Activated naive CD4-positive, alpha-beta T cell treated with anti-CD3 and anti-CD28 coated beads, Interleukin-2, amount 50 U/mL, for 72 hours (primary cell): ENCODE data around the gene ARRB1. TPM values are rescaled to one million over a fixed set of nuclear protein-coding genes. Genes with fewer than 3 reads are reported as not detected.
"Not testable (repeated sequence)": the region's sequence is repeated elsewhere in the genome, so short reads cannot be mapped to it uniquely, and the experiment has no call there.

ENCODE experiments used
- ATAC-seq, 2 donors: fragments of 150-1000 bp; cut with Tn5 transposase; 2 replicates each; pipeline ENCODE4 v1.10.0; 2021; ENCODE audit warnings: mild to moderate bottlenecking in 2 of 2, moderate library complexity in 2 of 2
- DNase-seq, 2 donors: peaks; one replicate each; pipeline ENCODE4 v3.0.0; 2021 to 2022; ENCODE audit warnings: low spot score in 2 of 2
- H3K27ac Mint-ChIP-seq, 2 donors: one replicate each; pipeline ENCODE4 v1.8.0; 2022; ENCODE audit warnings: mild to moderate bottlenecking in 2 of 2, mixed read lengths in 2 of 2
- H3K36me3 Mint-ChIP-seq, 2 donors: one replicate each; pipeline ENCODE4 v1.8.0; 2022; ENCODE audit warnings: mixed read lengths in 2 of 2
- H3K9me3 Mint-ChIP-seq, 2 donors: one replicate each; pipeline ENCODE4 v1.8.0; 2022; ENCODE audit warnings: mixed read lengths in 2 of 2
- total RNA-seq, 2 donors: library from RNA; stranded (reverse); gene quantifications; one replicate each; pipeline ENCODE4 v1.2.3, GENCODE V29; 2022

The ARRB1 gene
- total RNA-seq, 2 donors from 2014 or later, result 11.5 to 28.9 TPM

DNA sequence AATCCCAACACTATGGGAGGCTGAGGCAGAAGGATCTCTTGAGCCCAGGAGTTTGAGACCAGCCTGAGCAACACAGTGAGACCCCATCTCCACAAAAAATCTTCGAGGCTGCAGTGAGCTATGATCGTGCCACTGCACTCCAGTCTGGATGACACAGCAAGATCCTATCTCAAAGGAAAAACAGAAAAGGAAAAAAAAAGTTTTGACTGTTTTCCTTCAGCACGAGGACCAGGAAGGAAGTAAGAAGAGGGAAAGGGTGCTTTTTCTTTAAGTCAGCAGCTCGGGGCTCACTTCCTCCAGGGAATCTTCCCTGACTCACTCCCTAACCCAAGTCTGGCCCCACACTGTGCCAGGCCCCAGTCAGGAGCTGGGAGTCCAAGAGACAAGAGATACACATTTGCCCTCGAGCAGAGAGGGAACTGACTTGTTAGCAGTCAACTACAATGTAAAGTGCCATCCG, 14.2 kb downstream of the ARRB1 start:
- Mint-ChIP-seq H3K27ac (peak overlapping the region; percentile 78 to 89), H3K9me3 (no peaks in the 10 kb centered on the region), H3K36me3 (peaks cover 0 to 13% of the 10 kb centered on the region in 2 donors)
- DNase-seq (no peak), ATAC-seq (no peak)

DNA sequence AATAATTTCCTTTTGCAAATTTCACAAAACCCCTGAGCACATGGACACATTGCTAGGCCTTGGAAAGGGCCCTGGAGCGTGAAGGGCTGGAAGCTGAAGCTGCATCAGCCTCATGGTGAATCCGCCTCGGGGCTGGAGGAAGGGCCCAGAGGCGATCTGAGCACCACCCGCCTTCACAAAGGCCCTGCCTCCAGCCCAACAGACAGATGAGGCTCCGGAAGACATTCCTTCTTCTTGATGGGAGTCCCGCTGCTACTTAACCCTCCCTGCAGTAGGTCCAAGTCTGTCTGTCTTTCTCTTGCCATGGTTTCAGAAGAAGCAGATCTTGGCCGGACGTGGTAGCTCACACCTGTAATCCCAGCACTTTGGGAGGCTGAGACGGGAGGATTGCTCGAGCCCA, 16.5 kb downstream of the ARRB1 start:
- H3K9me3 Mint-ChIP-seq, result peaks cover 0 to 8% of the 10 kb centered on the region in 2 donors
- no peak overlapping the region for H3K27ac Mint-ChIP-seq
- ATAC-seq, result no peak
- peaks cover 0 to 23% of the 10 kb centered on the region in 2 donors for H3K36me3 Mint-ChIP-seq
- DNase-seq, result no peak

DNA sequence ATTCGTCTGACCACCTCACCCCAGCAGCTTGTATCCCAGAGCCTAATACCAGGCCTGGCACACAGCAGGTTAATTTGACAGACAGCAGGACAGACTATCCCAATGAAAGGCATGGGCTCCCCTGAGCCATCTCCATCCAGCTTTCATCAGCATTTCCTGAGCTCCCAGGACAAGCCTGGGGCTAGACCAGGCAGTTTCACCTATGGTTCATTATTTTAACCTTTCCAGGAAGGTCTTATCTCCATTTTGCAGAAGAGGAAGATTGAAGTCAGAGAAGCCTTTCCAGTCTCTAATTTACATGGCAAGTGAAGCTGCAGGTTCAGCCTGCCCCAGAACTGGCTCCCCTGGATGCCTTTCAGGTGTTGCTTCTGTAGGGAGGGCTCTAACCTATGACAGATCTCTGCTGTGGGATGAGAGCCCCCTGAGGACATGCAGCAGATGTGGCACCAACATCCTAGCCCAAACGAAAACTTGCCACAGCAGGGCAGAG, 17.0 kb downstream of the ARRB1 start:
- Mint-ChIP-seq H3K27ac (peak overlapping the region in 1 of 2 donors; percentile 24), H3K9me3 (peaks cover 0 to 8% of the 10 kb centered on the region in 2 donors), H3K36me3 (peaks cover 0 to 23% of the 10 kb centered on the region in 2 donors)
- no peak for DNase-seq
- ATAC-seq, result no peak

DNA sequence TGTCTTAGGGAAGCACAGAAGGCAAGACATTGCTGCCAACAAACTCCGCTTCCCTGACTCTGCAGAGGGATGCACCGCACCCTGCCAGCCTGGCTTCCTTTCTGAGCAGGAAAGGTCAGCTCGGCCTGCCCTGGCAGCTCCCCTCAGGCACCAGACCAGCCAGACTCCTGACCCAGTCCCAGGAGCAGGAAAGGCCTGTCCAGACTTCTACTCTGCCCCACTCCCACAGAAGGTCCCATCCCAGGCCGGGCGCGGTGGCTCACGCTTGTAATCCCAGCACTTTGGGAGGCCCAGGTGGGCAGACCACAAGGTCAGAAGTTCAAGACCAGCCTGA, 17.7 kb downstream of the ARRB1 start:
- no peak for ATAC-seq

DNA sequence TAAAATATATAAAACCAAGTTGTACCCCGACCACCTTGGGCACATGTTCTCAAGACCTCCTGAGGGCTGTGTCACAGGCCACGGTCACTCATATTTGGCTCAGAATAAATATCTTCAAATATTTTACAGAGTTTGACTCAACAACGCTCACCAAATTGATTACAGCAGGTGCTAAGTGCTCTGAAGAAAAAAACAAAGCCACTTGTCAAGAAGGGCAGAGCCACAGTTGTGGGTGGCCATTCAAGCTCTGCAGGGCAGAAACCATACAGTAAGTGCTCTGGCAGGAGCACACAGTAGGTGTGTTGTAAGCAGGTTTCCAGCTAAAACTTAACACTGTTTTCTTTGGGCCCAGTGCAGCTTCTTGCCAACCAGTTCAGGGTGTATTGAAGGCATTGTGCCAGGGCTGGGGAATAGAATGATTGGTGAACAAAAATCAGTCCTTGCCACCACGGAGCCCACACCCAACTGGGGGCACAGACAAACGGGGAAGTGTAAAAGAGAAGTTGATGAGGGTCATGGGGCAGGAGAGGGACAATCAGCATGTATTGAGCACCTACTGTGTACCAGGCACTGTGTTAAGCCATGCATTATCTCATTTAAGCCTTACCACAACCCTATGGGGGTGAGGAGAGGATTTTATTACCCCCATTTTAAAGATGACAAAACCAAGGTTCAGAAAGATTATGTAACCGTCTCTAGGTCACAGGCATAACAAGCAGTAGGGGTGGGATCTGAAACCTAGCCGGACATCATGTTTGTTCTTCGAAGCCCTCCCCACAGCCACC, 18.2 kb downstream of the ARRB1 start:
- H3K27ac Mint-ChIP-seq, result peak overlapping the region in 1 of 2 donors; percentile 6
- no peak for DNase-seq
- H3K36me3 Mint-ChIP-seq, result peaks cover 0 to 23% of the 10 kb centered on the region in 2 donors
- H3K9me3 Mint-ChIP-seq, result peaks cover 0 to 8% of the 10 kb centered on the region in 2 donors
- no peak for ATAC-seq

More for the DNA sequence above, 17.7 kb downstream of the ARRB1 start:
- no peak for DNase-seq
- Mint-ChIP-seq H3K27ac (peak overlapping the region in 1 of 2 donors; percentile 24), H3K9me3 (peaks cover 0 to 8% of the 10 kb centered on the region in 2 donors), H3K36me3 (peaks cover 0 to 23% of the 10 kb centered on the region in 2 donors)

DNA sequence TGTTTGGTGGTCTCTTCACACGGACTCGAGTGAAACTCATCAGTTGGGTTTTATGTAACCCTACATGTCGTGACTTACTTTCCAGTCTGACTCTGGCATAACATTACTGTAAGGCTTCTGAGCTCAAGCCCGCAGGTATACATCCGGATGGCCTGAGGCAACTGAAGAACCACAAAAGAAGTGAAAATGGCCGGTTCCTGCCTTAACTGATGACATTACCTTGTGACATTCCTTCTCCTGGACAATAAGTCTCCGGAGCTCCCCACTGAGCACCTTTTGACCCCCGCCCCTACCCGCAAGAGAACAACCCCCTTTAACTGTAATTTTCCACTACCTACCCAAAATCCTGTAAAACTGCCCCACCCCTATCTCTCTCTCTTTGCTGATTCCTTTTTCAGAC, 19.7 kb downstream of the ARRB1 start:
- not testable (repeated sequence) for DNase-seq, ATAC-seq, H3K9me3 Mint-ChIP-seq
- H3K27ac Mint-ChIP-seq, result peak overlapping the region in 1 of 2 donors; percentile 6
- H3K36me3 Mint-ChIP-seq, result peaks cover 0 to 19% of the 10 kb centered on the region in 2 donors

DNA sequence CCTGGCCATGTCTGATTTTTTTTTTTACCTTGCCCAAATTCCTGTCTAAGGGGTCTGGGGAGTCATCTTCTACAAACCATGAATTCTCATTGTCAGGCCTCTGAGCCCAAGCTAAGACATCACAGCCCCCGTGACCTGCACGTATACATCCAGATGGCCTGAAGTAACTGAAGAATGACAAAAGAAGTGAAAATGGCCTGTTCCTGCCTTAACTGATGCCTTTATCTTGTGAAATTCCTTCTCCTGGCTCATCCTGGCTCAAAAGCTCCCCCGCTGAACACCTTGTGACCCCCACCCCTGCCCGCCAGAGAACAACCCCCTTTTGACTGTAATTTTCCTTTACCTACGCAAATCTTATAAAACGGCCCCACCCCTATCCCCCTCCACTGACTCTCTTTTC, 20.2 kb downstream of the ARRB1 start:
- not testable (repeated sequence) for H3K9me3 Mint-ChIP-seq
- H3K36me3 Mint-ChIP-seq, result peaks cover 0 to 15% of the 10 kb centered on the region in 2 donors

DNA sequence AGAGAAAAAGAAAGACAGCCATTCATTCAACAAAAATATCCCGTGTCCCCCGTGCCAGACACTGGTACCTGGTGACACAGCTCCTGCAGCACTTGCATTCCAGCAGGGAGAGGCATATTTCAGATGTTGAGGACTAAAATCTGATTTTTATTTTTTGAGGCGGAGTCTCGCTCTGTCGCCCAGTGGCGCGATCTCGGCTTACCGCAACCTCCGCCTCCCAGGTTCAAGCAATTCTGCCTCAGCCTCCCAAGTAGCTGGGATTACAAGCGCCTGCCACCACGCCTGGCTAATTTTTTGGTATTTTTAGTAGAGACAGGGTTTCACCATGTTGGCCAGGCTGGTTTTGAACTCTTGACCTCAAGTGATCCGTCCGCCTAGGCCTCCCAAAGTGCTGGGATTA, 20.6 kb downstream of the ARRB1 start:
- H3K36me3 Mint-ChIP-seq, result peaks cover 0 to 15% of the 10 kb centered on the region in 2 donors
- not testable (repeated sequence) for H3K9me3 Mint-ChIP-seq, DNase-seq, H3K27ac Mint-ChIP-seq, ATAC-seq

More for the DNA sequence above, 20.2 kb downstream of the ARRB1 start:
- peak overlapping the region in 1 of 2 donors; percentile 6 for H3K27ac Mint-ChIP-seq
- not testable (repeated sequence) for ATAC-seq, DNase-seq

DNA sequence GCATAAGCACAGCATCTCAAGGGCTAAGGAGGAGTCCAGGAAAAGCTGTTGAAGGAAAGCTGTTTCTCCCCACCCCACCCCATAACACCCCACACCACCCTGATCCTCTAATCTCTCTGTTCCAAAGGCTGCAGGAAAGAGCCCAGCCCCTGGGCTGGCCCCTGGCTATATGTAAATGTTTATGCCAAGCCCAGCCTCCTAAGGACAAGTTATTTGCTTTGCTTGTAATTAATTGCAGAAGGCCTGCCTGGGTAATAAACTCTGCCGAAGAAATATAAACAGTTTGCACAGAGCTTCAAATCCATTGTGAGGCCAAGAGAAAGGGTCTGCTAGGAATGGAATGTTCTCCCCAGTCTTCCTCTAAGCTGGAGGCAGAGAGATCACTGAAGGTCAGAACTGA, 21.2 kb downstream of the ARRB1 start:
- ATAC-seq (no peak), DNase-seq (no peak)
- peaks cover 0 to 15% of the 10 kb centered on the region in 2 donors for H3K36me3 Mint-ChIP-seq
- H3K27ac Mint-ChIP-seq, result peak overlapping the region in 1 of 2 donors; percentile 89
- peaks cover 0 to 8% of the 10 kb centered on the region in 2 donors for H3K9me3 Mint-ChIP-seq

DNA sequence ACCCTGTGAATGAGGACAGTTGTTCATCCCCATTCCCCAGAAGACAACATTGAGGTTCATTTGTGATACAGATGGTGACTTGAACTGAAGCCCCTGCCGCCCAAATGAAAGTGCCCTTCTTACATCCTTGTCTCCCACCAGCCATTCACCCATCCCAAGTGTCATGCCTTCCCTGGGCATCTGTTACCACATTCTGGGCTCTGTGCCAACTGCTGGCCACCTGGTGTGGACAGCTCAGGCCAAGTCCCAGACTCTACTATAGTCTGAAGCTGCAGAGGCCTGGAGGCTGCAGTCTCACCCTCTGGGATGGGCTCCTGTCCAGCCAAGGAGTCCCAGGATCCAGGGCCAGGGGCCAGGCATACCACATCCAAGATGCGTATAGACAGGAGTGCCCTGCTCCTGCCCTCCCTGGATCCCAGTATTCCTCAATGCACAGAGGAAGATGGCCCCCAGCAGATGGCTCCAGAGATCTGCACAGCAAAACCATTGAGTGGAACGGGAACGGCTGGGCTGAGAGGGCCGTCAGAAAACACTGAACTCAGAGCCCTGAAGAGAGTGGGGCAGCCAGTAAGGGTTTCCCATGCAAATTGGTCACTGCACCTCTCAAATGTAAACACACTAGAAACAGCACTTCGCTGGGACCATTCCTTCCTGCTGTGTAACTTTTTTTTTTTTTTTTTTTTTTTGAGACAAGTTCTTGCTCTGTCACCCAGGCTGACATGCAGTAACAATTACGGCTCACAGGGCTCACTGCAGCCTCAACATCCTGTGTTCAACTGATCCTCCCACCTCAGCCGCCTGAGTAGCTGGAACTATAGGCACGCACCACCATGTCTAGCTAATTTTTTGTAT, 22.8 kb downstream of the ARRB1 start:
- DNase-seq, result no peak
- peaks cover 0 to 15% of the 10 kb centered on the region in 2 donors for H3K36me3 Mint-ChIP-seq
- ATAC-seq, result peak; percentile 63 to 69
- peaks cover 0 to 8% of the 10 kb centered on the region in 2 donors for H3K9me3 Mint-ChIP-seq
- H3K27ac Mint-ChIP-seq, result peak overlapping the region; percentile 89 to 90

DNA sequence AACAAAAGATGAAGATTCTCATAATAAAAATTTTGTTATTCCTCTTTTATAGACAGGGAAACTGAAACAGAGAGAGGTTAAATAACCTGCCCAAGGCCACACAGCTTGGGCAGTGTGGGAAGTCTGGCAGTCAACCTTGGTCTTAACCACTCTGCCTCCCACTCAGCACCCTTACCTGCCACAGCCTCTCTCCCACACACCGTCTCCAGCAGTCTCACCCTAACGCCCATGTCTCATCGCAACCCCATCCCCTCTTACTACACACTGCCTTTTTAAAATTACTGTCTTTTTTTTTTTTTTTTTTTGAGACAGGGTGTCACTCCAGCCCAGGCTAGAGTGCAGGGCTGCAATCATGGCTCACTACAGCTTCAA, 25.0 kb downstream of the ARRB1 start:
- ATAC-seq (peak; percentile 76 to 81), DNase-seq (no peak)
- H3K9me3 Mint-ChIP-seq, result no peaks in the 10 kb centered on the region
- peaks cover 0 to 2% of the 10 kb centered on the region in 2 donors for H3K36me3 Mint-ChIP-seq
- H3K27ac Mint-ChIP-seq, result peak overlapping the region; percentile 18 to 78

DNA sequence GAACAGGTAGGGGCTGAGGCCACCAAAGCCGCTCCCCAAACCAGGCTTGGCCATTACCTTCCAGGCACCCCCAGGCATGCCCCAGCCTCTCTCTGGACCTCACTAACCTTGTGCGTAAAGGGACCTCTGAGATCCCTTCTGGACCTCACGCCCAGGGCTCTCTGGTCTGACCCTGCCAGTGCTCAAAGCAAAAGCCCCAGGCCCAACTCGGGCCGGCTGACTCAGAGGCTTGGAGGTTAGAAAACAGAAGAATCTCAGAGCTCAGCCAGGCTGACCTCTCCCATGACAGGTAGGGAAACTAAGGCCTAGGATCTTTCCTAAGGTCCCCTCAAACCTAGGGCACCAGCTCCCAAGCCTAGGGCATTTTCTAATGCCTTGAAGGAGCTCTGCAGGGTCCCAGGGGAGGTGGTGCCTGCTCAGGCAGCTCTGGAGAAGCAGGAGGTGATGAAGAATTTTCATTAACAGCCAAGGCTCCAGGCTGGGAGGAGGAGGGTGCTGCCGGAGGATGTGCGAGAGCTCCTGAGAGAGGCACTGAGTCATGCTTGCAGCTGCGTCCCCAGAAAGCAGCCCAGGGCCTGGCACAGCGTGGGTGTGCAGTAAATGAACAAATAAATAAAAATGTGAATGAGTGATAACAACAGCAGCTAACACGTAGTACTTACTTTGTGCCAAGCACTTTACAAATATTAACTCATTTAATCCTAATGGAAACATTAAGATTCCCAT, 25.6 kb downstream of the ARRB1 start:
- H3K9me3 Mint-ChIP-seq, result no peaks in the 10 kb centered on the region
- ATAC-seq (peak; percentile 69 to 84), DNase-seq (peak in 1 of 2 donors; percentile 60)
- H3K27ac Mint-ChIP-seq, result peak overlapping the region; percentile 11 to 78
- no peaks in the 10 kb centered on the region for H3K36me3 Mint-ChIP-seq

DNA sequence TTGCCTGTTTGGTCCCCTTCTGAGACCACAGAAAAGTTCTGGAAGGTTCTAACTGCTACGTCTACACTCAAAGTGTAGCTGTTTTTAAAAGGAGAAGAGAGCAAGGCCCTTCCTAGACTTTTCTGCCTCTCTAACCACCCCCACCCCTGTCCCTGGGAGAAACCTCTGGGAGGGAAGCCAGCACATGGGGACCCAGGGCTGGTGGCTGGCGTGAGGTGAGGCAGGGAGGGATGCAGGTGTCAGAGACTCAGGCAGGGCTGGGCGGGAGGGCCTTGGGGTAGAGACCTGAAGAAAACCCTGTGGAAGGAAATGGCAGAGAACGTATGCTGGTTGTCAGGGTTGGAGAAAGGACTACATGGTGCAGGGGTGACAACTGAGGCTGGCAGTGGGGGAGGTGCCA, 26.7 kb downstream of the ARRB1 start:
- H3K9me3 Mint-ChIP-seq, result no peaks in the 10 kb centered on the region
- ATAC-seq (no peak), DNase-seq (no peak)
- H3K36me3 Mint-ChIP-seq, result no peaks in the 10 kb centered on the region
- peak overlapping the region in 1 of 2 donors; percentile 9 for H3K27ac Mint-ChIP-seq

DNA sequence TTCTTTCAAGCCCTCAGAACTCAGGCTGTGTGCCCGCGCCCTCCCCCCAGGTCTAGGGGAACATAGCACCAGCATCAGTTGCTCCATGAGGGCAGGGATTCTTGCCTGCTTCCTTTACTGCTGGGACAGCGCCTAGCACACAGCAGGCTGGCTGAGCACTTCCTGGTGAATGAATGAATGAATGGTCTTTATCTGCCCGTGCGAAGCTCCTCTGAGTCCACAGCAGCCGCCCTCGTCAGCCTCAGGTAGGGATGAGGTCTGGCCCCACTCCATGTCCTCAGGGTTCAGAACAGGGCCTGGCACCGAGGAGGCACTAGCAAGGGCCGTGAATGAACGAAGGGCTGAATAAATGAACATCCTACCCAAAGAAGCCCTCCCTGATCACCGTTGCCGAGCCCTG, 27.3 kb downstream of the ARRB1 start:
- Mint-ChIP-seq H3K27ac (peak overlapping the region in 1 of 2 donors; percentile 27), H3K9me3 (no peaks in the 10 kb centered on the region), H3K36me3 (no peaks in the 10 kb centered on the region)
- DNase-seq (no peak), ATAC-seq (no peak)

DNA sequence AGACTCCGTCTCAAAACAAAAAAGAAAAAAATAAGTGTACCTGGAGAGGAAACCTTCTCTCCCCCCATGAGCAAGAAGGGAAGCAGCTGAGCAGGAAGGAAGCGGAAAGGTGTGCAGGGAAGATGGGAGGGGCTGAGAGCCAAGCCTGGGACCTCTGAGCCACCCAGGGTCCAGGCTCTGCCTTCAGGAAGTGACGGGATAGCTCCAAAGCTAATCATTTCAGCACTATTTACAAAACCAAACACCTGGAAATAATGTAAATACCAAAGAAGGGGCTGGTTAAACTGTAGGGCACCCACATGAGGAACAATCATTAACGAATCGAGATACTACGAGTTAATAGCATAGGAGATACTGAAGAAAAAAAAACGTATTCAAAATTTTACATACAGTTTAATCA, 27.9 kb downstream of the ARRB1 start:
- DNase-seq, result no peak
- Mint-ChIP-seq H3K9me3 (no peaks in the 10 kb centered on the region), H3K27ac (peak overlapping the region in 1 of 2 donors; percentile 69), H3K36me3 (no peaks in the 10 kb centered on the region)
- ATAC-seq, result no peak

DNA sequence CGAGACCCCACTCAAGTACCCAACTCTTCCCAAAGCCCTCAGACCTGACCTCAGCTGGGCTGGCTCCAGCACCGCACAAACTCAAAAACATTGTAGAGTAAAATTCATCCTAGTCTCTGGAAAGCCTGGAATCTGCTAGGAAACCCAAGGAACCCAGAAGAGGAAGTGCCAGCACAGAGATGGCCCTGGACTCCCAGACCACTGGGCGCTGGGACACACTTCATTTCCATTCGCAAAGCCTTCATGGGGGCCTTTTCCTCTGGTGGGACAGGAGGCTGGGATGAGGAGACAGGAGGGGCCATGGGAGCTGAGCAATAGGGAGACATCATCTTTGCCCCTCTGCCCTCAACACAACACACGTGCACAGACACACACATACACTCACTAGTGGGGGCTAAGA, 30.8 kb downstream of the ARRB1 start:
- Mint-ChIP-seq H3K9me3 (no peaks in the 10 kb centered on the region), H3K36me3 (no peaks in the 10 kb centered on the region), H3K27ac (peak overlapping the region in 1 of 2 donors; percentile 50)
- ATAC-seq, result no peak
- DNase-seq, result no peak
